Activated CD8-positive, alpha-beta memory T cell treated with anti-CD3 and anti-CD28 coated beads, Interleukin-2, amount 50 U/mL, for 1 hour (primary cell): Measurements from ENCODE around the gene TRIM74.
"Not testable (repeated sequence)": the region's sequence is repeated elsewhere in the genome, so short reads cannot be mapped to it uniquely, and the experiment has no call there.

ENCODE experiments used
- DNase-seq: peaks from one replicate; pipeline ENCODE4 v3.0.0-alpha.2; 2020; ENCODE audit errors: extremely low read depth

The TRIM74 gene

GRCh38 chr7:72954563-72955198, 14.6 kb downstream of the TRIM74 start:
- not testable (repeated sequence) for DNase-seq

GRCh38 chr7:72953901-72954562, 15.2 kb downstream of the TRIM74 start:
- DNase-seq, result not testable (repeated sequence)

- DNase-seq, result not testable (repeated sequence)
Measured at GRCh38 chr7:72950432-72950831, 18.8 kb downstream of the TRIM74 start.

GRCh38 chr7:72949686-72950085, 19.6 kb downstream of the TRIM74 start:
- DNase-seq, result not testable (repeated sequence)

- not testable (repeated sequence) for DNase-seq
Measured at GRCh38 chr7:72949276-72949675, 20.0 kb downstream of the TRIM74 start.

- DNase-seq, result not testable (repeated sequence)
Measured at GRCh38 chr7:72948714-72949113, 20.6 kb downstream of the TRIM74 start.

GRCh38 chr7:72946130-72946745, 23.0 kb downstream of the TRIM74 start:
- not testable (repeated sequence) for DNase-seq

- DNase-seq, result not testable (repeated sequence)
Measured at GRCh38 chr7:72945597-72945996, 23.7 kb downstream of the TRIM74 start.

- not testable (repeated sequence) for DNase-seq
Measured at GRCh38 chr7:72944937-72945336, 24.3 kb downstream of the TRIM74 start.

GRCh38 chr7:72942956-72943355, 26.3 kb downstream of the TRIM74 start:
- DNase-seq, result not testable (repeated sequence)

GRCh38 chr7:72942022-72942705, 27.1 kb downstream of the TRIM74 start:
- DNase-seq, result not testable (repeated sequence)

GRCh38 chr7:72928216-72928615, 41.0 kb downstream of the TRIM74 start:
- not testable (repeated sequence) for DNase-seq

- DNase-seq, result not testable (repeated sequence)
Measured at GRCh38 chr7:72927791-72928190, 41.5 kb downstream of the TRIM74 start.

GRCh38 chr7:72925546-72926120, 43.6 kb downstream of the TRIM74 start:
- DNase-seq, result no peak

GRCh38 chr7:72924733-72925545, 44.3 kb downstream of the TRIM74 start, which contains the start of gene POM121:
TSS of gene POM121 (plus strand) at chr7:72925095. CDS start at chr7:72925122, 27 bp downstream.
- peak; percentile 24 for DNase-seq

- no peak for DNase-seq
Measured at GRCh38 chr7:72924386-72924732, 44.9 kb downstream of the TRIM74 start.

GRCh38 chr7:72919256-72919775, 50.0 kb downstream of the TRIM74 start:
- no peak for DNase-seq

GRCh38 chr7:72914756-72915525, 54.3 kb downstream of the TRIM74 start:
- DNase-seq, result not testable (repeated sequence)

- DNase-seq, result not testable (repeated sequence)
Measured at GRCh38 chr7:72913750-72914149, 55.5 kb downstream of the TRIM74 start.

- not testable (repeated sequence) for DNase-seq
Measured at GRCh38 chr7:72911395-72911794, 57.9 kb downstream of the TRIM74 start.
